IMR-90 (cell line): ENCODE results near the gene CACNG7. TPM values are rescaled to one million over a fixed set of nuclear protein-coding genes. Genes with fewer than 3 reads are reported as not detected.

Experiments
- ATAC-seq: fragments of 200-7000 bp; cut with Tn5 transposase; 2 replicates; pipeline ENCODE4 v1.9.1; 2020; ENCODE audit warnings: low read depth, mild to moderate bottlenecking, moderate library complexity
- BruUV-seq: library from RNA; stranded (reverse); fragments of 400-500 nt; replicated peaks from 2 replicates; lab custom pipeline; 2021; lab: Mats Ljungman, UMichigan
- CTCF ChIA-PET: fragments of 300-600 bp; formaldehyde crosslinking; extraction: SDS; loops from one replicate; lab custom pipeline; 2021; ENCODE audit warnings: antibody characterized with exemption; lab: Yijun Ruan, JAX
- POLR2A ChIA-PET: fragments of 300-600 bp; sonication (Branson Sonifier 250); formaldehyde crosslinking; loops from one replicate; lab custom pipeline; 2022; ENCODE audit warnings: antibody characterized with exemption; ENCODE audit not compliant: unreplicated experiment; lab: Charles Lee
- DNase-seq: peaks from one replicate; pipeline ENCODE4 v3.0.0; 2013
- H2AFZ ChIP-seq: replicated peaks from 2 replicates; pipeline ENCODE3; 2013; ENCODE audit warnings: low read length, mild to moderate bottlenecking; ENCODE audit not compliant: poor library complexity
- H2AK5ac ChIP-seq: 2 replicates; pipeline ENCODE4 v1.6.1; 2013; ENCODE audit warnings: low read depth, low read length, inconsistent platforms
- H2AK9ac ChIP-seq: replicated peaks from 2 replicates; pipeline ENCODE3; 2013; ENCODE audit warnings: mild to moderate bottlenecking, low read depth, low read length, moderate library complexity; ENCODE audit not compliant: poor library complexity
- H2BK120ac ChIP-seq: 2 replicates; pipeline ENCODE4 v1.6.1; 2013; ENCODE audit warnings: low read depth, low read length, inconsistent platforms
- H2BK15ac ChIP-seq: 3 replicates; pipeline ENCODE4 v1.6.1; 2013; ENCODE audit warnings: low read depth, low read length, inconsistent platforms
- H2BK20ac ChIP-seq: 2 replicates; pipeline ENCODE4 v1.6.1; 2013; ENCODE audit warnings: low read depth, mild to moderate bottlenecking, inconsistent platforms, low read length, moderate library complexity
- H2BK5ac ChIP-seq: 2 replicates; pipeline ENCODE4 v1.6.1; 2013; ENCODE audit warnings: mild to moderate bottlenecking, low read depth, low read length, inconsistent platforms; ENCODE audit not compliant: poor library complexity, severe bottlenecking
- H3K14ac ChIP-seq: replicated peaks from 2 replicates; pipeline ENCODE4 v1.6.1; 2013; ENCODE audit warnings: low read depth, low read length, inconsistent platforms
- H3K18ac ChIP-seq: 2 replicates; pipeline ENCODE4 v1.6.1; 2013; ENCODE audit warnings: low read depth, low read length, control low read depth
- H3K23ac ChIP-seq: 2 replicates; pipeline ENCODE4 v1.6.1; 2013; ENCODE audit warnings: low read depth, low read length, inconsistent platforms
- H3K27ac ChIP-seq: 2 replicates; pipeline ENCODE4 v1.5.1; 2013; ENCODE audit warnings: mild to moderate bottlenecking, control low read depth, low read length; ENCODE audit not compliant: insufficient read depth
- H3K27me3 ChIP-seq: 2 replicates; pipeline ENCODE4 v1.6.1; 2013; ENCODE audit warnings: low read length; ENCODE audit not compliant: control insufficient read depth, insufficient read depth
- H3K36me3 ChIP-seq: 2 replicates; pipeline ENCODE4 v1.6.1; 2013; ENCODE audit warnings: low read length, mixed read lengths; ENCODE audit not compliant: control insufficient read depth, insufficient read depth
- H3K4ac ChIP-seq: 2 replicates; pipeline ENCODE4 v1.6.1; 2013; ENCODE audit warnings: low read depth, low read length, inconsistent platforms
- H3K4me1 ChIP-seq: 2 replicates; pipeline ENCODE4 v1.6.1; 2013; ENCODE audit warnings: low read length, mixed read lengths; ENCODE audit not compliant: control insufficient read depth, insufficient read depth
- H3K4me2 ChIP-seq: 2 replicates; pipeline ENCODE4 v1.6.1; 2013; ENCODE audit warnings: low read depth, mild to moderate bottlenecking, control low read depth, low read length, moderate library complexity
- H3K4me3 ChIP-seq: 2 replicates; pipeline ENCODE4 v1.5.1; 2013; ENCODE audit warnings: low read depth, mild to moderate bottlenecking, control low read depth, low read length, moderate library complexity; ENCODE audit not compliant: insufficient read depth
- H3K56ac ChIP-seq: 2 replicates; pipeline ENCODE4 v1.6.1; 2013; ENCODE audit warnings: low read length, inconsistent platforms; ENCODE audit not compliant: insufficient read depth; ENCODE audit errors: extremely low read depth
- H3K79me1 ChIP-seq, 2 experiments: 2 replicates each; pipeline ENCODE4 v1.6.1; 2013; ENCODE audit warnings: low read length in 2 of 2, inconsistent platforms in 1 of 2, low read depth in 1 of 2
- H3K9ac ChIP-seq: 2 replicates; pipeline ENCODE4 v1.6.1; 2013; ENCODE audit warnings: low read depth, low read length, control low read depth
- H3K9me1 ChIP-seq: 2 replicates; pipeline ENCODE4 v1.6.1; 2013; ENCODE audit warnings: low read length, inconsistent platforms; ENCODE audit not compliant: insufficient read depth
- H3K9me3 ChIP-seq: 2 replicates; pipeline ENCODE4 v1.6.1; 2013; ENCODE audit warnings: low read length; ENCODE audit not compliant: control insufficient read depth, insufficient read depth
- H4K20me1 ChIP-seq: 2 replicates; pipeline ENCODE4 v1.6.1; 2013; ENCODE audit warnings: low read length, inconsistent platforms; ENCODE audit not compliant: insufficient read depth
- H4K5ac ChIP-seq: 2 replicates; pipeline ENCODE4 v1.6.1; 2013; ENCODE audit warnings: mild to moderate bottlenecking, low read depth, low read length, control low read depth
- H4K8ac ChIP-seq, 2 experiments: 2 replicates each; pipeline ENCODE4 v1.6.1; 2013; ENCODE audit warnings: low read depth in 2 of 2, low read length in 2 of 2, control low read depth in 1 of 2, inconsistent platforms in 1 of 2
- H4K91ac ChIP-seq: 2 replicates; pipeline ENCODE4 v1.6.1; 2013; ENCODE audit warnings: low read depth, low read length, inconsistent platforms; ENCODE audit not compliant: insufficient read depth
- BHLHE40 ChIP-seq: fragments of 150-350 bp; IDR thresholded peaks from 2 replicates; pipeline ENCODE4 v1.6.1; 2016; ENCODE audit warnings: mild to moderate bottlenecking, low read depth, low read length
- CEBPB ChIP-seq: IDR thresholded peaks from 2 replicates; pipeline ENCODE4 v1.6.1; 2012; ENCODE audit warnings: low read depth, low read length, improper control_type of control experiment
- CHD1 ChIP-seq: IDR thresholded peaks from 2 replicates; pipeline ENCODE4 v1.6.1; 2012; ENCODE audit warnings: low read depth, low read length, improper control_type of control experiment
- MAFK ChIP-seq: IDR thresholded peaks from 2 replicates; pipeline ENCODE4 v1.6.1; 2012; ENCODE audit warnings: low read depth, low read length, improper control_type of control experiment
- MXI1 ChIP-seq: IDR thresholded peaks from 2 replicates; pipeline ENCODE4 v1.6.1; 2012; ENCODE audit warnings: low read depth, mild to moderate bottlenecking, low read length, moderate library complexity, borderline replicate concordance
- NFE2L2 ChIP-seq: fragments of 150-350 bp; IDR thresholded peaks from 2 replicates; pipeline ENCODE4 v1.6.1; 2016; ENCODE audit warnings: low read depth, mild to moderate bottlenecking, low read length
- POLR2A ChIP-seq: IDR thresholded peaks from 2 replicates; pipeline ENCODE4 v1.6.1; 2012; ENCODE audit warnings: mild to moderate bottlenecking, low read depth, low read length
- SMC3 ChIP-seq: fragments of 150-350 bp; IDR thresholded peaks from 2 replicates; pipeline ENCODE4 v1.6.1; 2016; ENCODE audit warnings: low read depth, mild to moderate bottlenecking, antibody characterized with exemption, low read length, moderate library complexity
- WGBS, 2 experiments: methylation state at CpG; one replicate each; pipeline versions ENCODE4 v1.1.5 to v1.1.7; 2013; ENCODE audit warnings: missing lambda C conversion rate in 2 of 2; ENCODE audit not compliant: insufficient read length in 1 of 2; ENCODE audit errors: extremely low coverage in 2 of 2; 5-methylcytosine and 5-hydroxymethylcytosine counted together
- dilution Hi-C: fragments of 300-500 bp; cut with HindIII; formaldehyde crosslinking; loops from one replicate; pipeline ENCODE4 v1.14.3; 2018; ENCODE audit warnings: low sequenced_read_pairs; ENCODE audit not compliant: unreplicated experiment
- in situ Hi-C: fragments of 300-500 bp; cut with MboI; formaldehyde crosslinking; loops from 3 replicates; pipeline ENCODE4 v1.14.3; 2019; ENCODE audit warnings: low sequenced_read_pairs, inconsistent platforms, mixed read lengths
- intact Hi-C: fragments of 100-400 bp; cut with micrococcal nuclease; formaldehyde crosslinking; loops from 2 replicates; pipeline ENCODE4 v1.10.0; 2022
- polyA plus RNA-seq, 3 experiments: library from polyadenylated mRNA; depleted of rRNA; stranded (reverse); fragments of >200 nt; gene quantifications; 2 replicates each; pipeline ENCODE4 v1.2.3, GENCODE V29; 2012; ENCODE audit warnings: low replicate concordance in 1 of 3
- total RNA-seq: library from RNA; depleted of rRNA; stranded (reverse); fragments of >200 nt; gene quantifications from 2 replicates; pipeline ENCODE4 v1.2.3, GENCODE V29; 2012
- TF ChIP-seq, protein P1 (sequence below): conservative IDR thresholded peaks from 2 replicates; pipeline ENCODE4 v1.5.1; 2012; ENCODE audit warnings: mild to moderate bottlenecking, low read depth, low read length, improper control_type of control experiment
- TF ChIP-seq, protein P2 (sequence below): fragments of 150-350 bp; IDR thresholded peaks from 2 replicates; pipeline ENCODE4 v1.6.1; 2017; ENCODE audit warnings: mild to moderate bottlenecking, antibody characterized with exemption, low read length, low read depth
- TF ChIP-seq, protein P3 (sequence below): fragments of 150-350 bp; IDR thresholded peaks from 2 replicates; pipeline ENCODE4 v1.6.1; 2016; ENCODE audit warnings: low read depth, mild to moderate bottlenecking, low read length, moderate library complexity, borderline replicate concordance

CACNG7 gene
- total and polyA plus RNA-seq, 2 of the 4 experiments (the other 2 are of a cell fraction): 0.36 to 6.7 TPM

DNA sequence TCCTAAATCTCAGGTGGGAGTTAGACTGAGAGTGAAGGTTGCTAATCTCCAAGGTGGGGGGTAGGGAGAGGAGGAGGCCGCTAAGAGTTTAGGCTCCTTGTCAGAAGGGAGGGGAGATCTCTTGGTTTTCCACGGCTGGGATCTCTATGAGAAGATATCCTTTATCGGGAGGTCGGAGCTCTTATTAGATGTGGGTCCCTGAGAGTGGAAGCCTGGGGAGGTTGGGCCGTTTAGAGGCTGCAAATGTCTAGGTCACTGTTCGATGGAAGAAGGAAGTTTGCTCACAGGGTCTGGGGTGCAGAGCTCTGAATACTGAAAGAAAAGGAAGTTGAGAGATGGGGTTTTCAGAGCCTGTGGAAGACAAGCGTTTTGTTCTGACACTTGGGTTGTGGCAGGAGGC is 37.6 kb upstream of the CACNG7 start:
- Histone ChIP-seq H4K91ac (no peak overlapping the region), H2AK5ac (no peak overlapping the region), H3K14ac (no peak overlapping the region), H4K5ac (no peak overlapping the region), H3K27me3 (no peaks in the 10 kb centered on the region), H3K36me3 (peaks cover 42% of the 10 kb centered on the region), H3K18ac (no peak overlapping the region), H3K27ac (no peak overlapping the region), H3K9me3 (no peaks in the 10 kb centered on the region), H4K20me1 (peaks cover 55% of the 10 kb centered on the region), H3K23ac (no peak overlapping the region), H3K4ac (no peak overlapping the region), H4K8ac (no peak overlapping the region), H3K79me1 (peaks cover 13 to 62% of the 10 kb centered on the region in 2 experiments), H2AFZ (no peak overlapping the region), H2AK9ac (no peak overlapping the region), H3K4me1 (peaks cover 4% of the 10 kb centered on the region), H2BK5ac (no peak overlapping the region), H2BK15ac (no peak overlapping the region), H2BK120ac (no peak overlapping the region), H3K4me2 (no peak overlapping the region), H3K4me3 (no peak overlapping the region), H3K9ac (no peak overlapping the region), H3K56ac (no peak overlapping the region), H3K9me1 (peaks cover 7% of the 10 kb centered on the region; the same call in 1 of the 2 replicates), H2BK20ac (no peak overlapping the region)
- dilution Hi-C loops (no loop called here), intact Hi-C loops (no loop called here), in situ Hi-C loops (loop anchor here (10.0 kb wide), 1 partner anchor 583 kb away; no protein-coding TSS in a partner anchor)
- no peak for TF ChIP-seq NFE2L2
- TF ChIP-seq MXI1: no peak
- TF ChIP-seq CEBPB: no peak
- TF ChIP-seq SMC3: no peak
- TF ChIP-seq, protein P1, sequence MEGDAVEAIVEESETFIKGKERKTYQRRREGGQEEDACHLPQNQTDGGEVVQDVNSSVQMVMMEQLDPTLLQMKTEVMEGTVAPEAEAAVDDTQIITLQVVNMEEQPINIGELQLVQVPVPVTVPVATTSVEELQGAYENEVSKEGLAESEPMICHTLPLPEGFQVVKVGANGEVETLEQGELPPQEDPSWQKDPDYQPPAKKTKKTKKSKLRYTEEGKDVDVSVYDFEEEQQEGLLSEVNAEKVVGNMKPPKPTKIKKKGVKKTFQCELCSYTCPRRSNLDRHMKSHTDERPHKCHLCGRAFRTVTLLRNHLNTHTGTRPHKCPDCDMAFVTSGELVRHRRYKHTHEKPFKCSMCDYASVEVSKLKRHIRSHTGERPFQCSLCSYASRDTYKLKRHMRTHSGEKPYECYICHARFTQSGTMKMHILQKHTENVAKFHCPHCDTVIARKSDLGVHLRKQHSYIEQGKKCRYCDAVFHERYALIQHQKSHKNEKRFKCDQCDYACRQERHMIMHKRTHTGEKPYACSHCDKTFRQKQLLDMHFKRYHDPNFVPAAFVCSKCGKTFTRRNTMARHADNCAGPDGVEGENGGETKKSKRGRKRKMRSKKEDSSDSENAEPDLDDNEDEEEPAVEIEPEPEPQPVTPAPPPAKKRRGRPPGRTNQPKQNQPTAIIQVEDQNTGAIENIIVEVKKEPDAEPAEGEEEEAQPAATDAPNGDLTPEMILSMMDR: no peak
- no peak for TF ChIP-seq BHLHE40
- TF ChIP-seq, protein P2, sequence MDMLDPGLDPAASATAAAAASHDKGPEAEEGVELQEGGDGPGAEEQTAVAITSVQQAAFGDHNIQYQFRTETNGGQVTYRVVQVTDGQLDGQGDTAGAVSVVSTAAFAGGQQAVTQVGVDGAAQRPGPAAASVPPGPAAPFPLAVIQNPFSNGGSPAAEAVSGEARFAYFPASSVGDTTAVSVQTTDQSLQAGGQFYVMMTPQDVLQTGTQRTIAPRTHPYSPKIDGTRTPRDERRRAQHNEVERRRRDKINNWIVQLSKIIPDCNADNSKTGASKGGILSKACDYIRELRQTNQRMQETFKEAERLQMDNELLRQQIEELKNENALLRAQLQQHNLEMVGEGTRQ: no peak
- no peak for TF ChIP-seq CHD1
- TF ChIP-seq POLR2A: no peak
- TF ChIP-seq MAFK: no peak
- TF ChIP-seq, protein P3, sequence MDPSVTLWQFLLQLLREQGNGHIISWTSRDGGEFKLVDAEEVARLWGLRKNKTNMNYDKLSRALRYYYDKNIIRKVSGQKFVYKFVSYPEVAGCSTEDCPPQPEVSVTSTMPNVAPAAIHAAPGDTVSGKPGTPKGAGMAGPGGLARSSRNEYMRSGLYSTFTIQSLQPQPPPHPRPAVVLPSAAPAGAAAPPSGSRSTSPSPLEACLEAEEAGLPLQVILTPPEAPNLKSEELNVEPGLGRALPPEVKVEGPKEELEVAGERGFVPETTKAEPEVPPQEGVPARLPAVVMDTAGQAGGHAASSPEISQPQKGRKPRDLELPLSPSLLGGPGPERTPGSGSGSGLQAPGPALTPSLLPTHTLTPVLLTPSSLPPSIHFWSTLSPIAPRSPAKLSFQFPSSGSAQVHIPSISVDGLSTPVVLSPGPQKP: no peak
- ChIA-PET POLR2A (no interaction called here), CTCF (no interaction called here)
- no TSS peak for BruUV-seq
- no peak for ATAC-seq
- WGBS, 2 experiments: 100% methylated on average over 2 of the region's 7 CpGs; no CpG with 5 or more reads in 1 of the 2 experiments
- DNase-seq: no peak
